NCI-H526 treated with DMSO at 0.1 percent for 48 hours (cell line): ENCODE data around the gene TXK.
A peak's percentile ranks its signal among the peaks of the same experiment; 100 is the strongest.

ENCODE experiments used
- DNase-seq: peaks from one replicate; lab custom pipeline; 2025; lab: John Stamatoyannopoulos, UW

Gene TXK

GRCh38 chr4:48021100-48021499 lies 113.0 kb downstream of the TXK start:
- DNase-seq, result no peak

- no peak for DNase-seq
These were observed 115.9 kb downstream of the TXK start for GRCh38 chr4:48018112-48018511.

- peak; percentile 8 for DNase-seq
These were observed 116.9 kb downstream of the TXK start for GRCh38 chr4:48017108-48017571.
